Mesenchymal stem cell (in vitro differentiated cells and primary cell): ENCODE measurements around the gene TBC1D17.
"Not testable (repeated sequence)": the region's sequence is repeated elsewhere in the genome, so short reads cannot be mapped to it uniquely, and the experiment has no call there.

Experiments used
- DNase-seq: peaks from one replicate; pipeline ENCODE4 v3.0.0-alpha.2; 2013
- H2AFZ ChIP-seq: one replicate; pipeline ENCODE4 v1.6.1; 2013; ENCODE audit warnings: low read depth, mild to moderate bottlenecking, control low read depth, inconsistent platforms, low read length, moderate library complexity
- H2AK5ac ChIP-seq: 2 replicates; pipeline ENCODE4 v1.6.1; 2013; ENCODE audit warnings: low read length, moderate library complexity, mild to moderate bottlenecking, inconsistent platforms; ENCODE audit not compliant: severe bottlenecking
- H2BK120ac ChIP-seq: one replicate; pipeline ENCODE4 v1.6.1; 2013; ENCODE audit warnings: low read depth, mild to moderate bottlenecking, inconsistent platforms, low read length, moderate library complexity
- H2BK12ac ChIP-seq, 2 experiments: one replicate each; pipeline ENCODE4 v1.6.1; 2013; ENCODE audit warnings: inconsistent platforms in 2 of 2, low read length in 2 of 2, mild to moderate bottlenecking in 2 of 2, moderate library complexity in 2 of 2, control low read depth in 1 of 2
- H2BK15ac ChIP-seq: one replicate; pipeline ENCODE4 v1.6.1; 2013; ENCODE audit warnings: mild to moderate bottlenecking, low read depth, inconsistent platforms; ENCODE audit not compliant: poor library complexity, severe bottlenecking
- H2BK5ac ChIP-seq: 2 replicates; pipeline ENCODE4 v1.6.1; 2013; ENCODE audit warnings: low read depth, mild to moderate bottlenecking, low read length, control low read depth, inconsistent platforms; ENCODE audit not compliant: poor library complexity, severe bottlenecking
- H3K14ac ChIP-seq, 2 experiments: one replicate each; pipeline ENCODE4 v1.6.1; 2013; ENCODE audit warnings: inconsistent platforms in 2 of 2, low read length in 2 of 2, control low read depth in 1 of 2, mild to moderate bottlenecking in 1 of 2, moderate library complexity in 1 of 2
- H3K18ac ChIP-seq, 2 experiments: one replicate each; pipeline ENCODE4 v1.6.1; 2013; ENCODE audit warnings: inconsistent platforms in 2 of 2, low read length in 2 of 2, control low read depth in 1 of 2, low read depth in 1 of 2, mild to moderate bottlenecking in 1 of 2
- H3K23ac ChIP-seq, 2 experiments: one replicate each; pipeline ENCODE4 v1.6.1; 2013; ENCODE audit warnings: inconsistent platforms in 2 of 2, low read length in 2 of 2, mild to moderate bottlenecking in 2 of 2, moderate library complexity in 2 of 2, control low read depth in 1 of 2
- H3K27ac ChIP-seq: 2 replicates; pipeline ENCODE4 v1.5.1; 2013; ENCODE audit warnings: mild to moderate bottlenecking, moderate library complexity, low read length, control low read depth, inconsistent platforms; ENCODE audit not compliant: poor library complexity, severe bottlenecking
- H3K27me3 ChIP-seq, 2 experiments: 2 replicates each; pipeline versions ENCODE4 v1.6.1 to v1.7.0; 2013; ENCODE audit warnings: low read length in 2 of 2, mild to moderate bottlenecking in 2 of 2, moderate library complexity in 2 of 2, control low read depth in 1 of 2, inconsistent platforms in 1 of 2; ENCODE audit not compliant: control insufficient read depth in 1 of 2, insufficient read depth in 1 of 2
- H3K36me3 ChIP-seq, 2 experiments: 2 replicates each; pipeline versions ENCODE4 v1.6.1 to v1.7.0; 2013; ENCODE audit warnings: low read length in 2 of 2, control low read depth in 1 of 2, inconsistent platforms in 1 of 2, low read depth in 1 of 2, mild to moderate bottlenecking in 1 of 2; ENCODE audit not compliant: insufficient read depth in 2 of 2, control insufficient read depth in 1 of 2
- H3K4ac ChIP-seq, 2 experiments: one replicate each; pipeline ENCODE4 v1.6.1; 2013; ENCODE audit warnings: inconsistent platforms in 2 of 2, low read length in 2 of 2, mild to moderate bottlenecking in 2 of 2, moderate library complexity in 2 of 2, control low read depth in 1 of 2, low read depth in 1 of 2
- H3K4me1 ChIP-seq: 2 replicates; pipeline ENCODE4 v1.6.1; 2013; ENCODE audit warnings: low read depth, low read length, control low read depth; ENCODE audit not compliant: control insufficient read depth, insufficient read depth
- H3K4me2 ChIP-seq: 2 replicates; pipeline ENCODE4 v1.6.1; 2013; ENCODE audit warnings: low read length, mild to moderate bottlenecking, inconsistent platforms; ENCODE audit not compliant: poor library complexity, severe bottlenecking
- H3K4me3 ChIP-seq, 2 experiments: 2 replicates each; pipeline versions ENCODE4 v1.5.1 to v1.7.0; 2013; ENCODE audit warnings: low read length in 2 of 2, mild to moderate bottlenecking in 2 of 2, control low read depth in 1 of 2, low read depth in 1 of 2; ENCODE audit not compliant: insufficient read depth in 1 of 2
- H3K79me1 ChIP-seq: replicated peaks from 2 replicates; pipeline ENCODE4 v1.6.1; 2013; ENCODE audit warnings: mild to moderate bottlenecking, control low read depth, low read length, inconsistent platforms; ENCODE audit not compliant: poor library complexity, severe bottlenecking
- H3K9ac ChIP-seq: 2 replicates; pipeline ENCODE4 v1.7.0; 2013; ENCODE audit warnings: mild to moderate bottlenecking, low read length, moderate library complexity
- H3K9me3 ChIP-seq: 2 replicates; pipeline ENCODE4 v1.7.0; 2013; ENCODE audit warnings: mild to moderate bottlenecking, low read length; ENCODE audit not compliant: control insufficient read depth
- H4K8ac ChIP-seq: one replicate; pipeline ENCODE4 v1.6.1; 2013; ENCODE audit warnings: inconsistent platforms, mild to moderate bottlenecking, low read length, moderate library complexity
- H4K91ac ChIP-seq: one replicate; pipeline ENCODE4 v1.6.1; 2013; ENCODE audit warnings: mild to moderate bottlenecking, low read length, inconsistent platforms
- whole genome bisulfite sequencing: methylation state at CpG from one replicate; pipeline ENCODE4 v1.1.7; 2013; ENCODE audit warnings: mixed read lengths; 5-methylcytosine and 5-hydroxymethylcytosine counted together

The TBC1D17 gene

DNA sequence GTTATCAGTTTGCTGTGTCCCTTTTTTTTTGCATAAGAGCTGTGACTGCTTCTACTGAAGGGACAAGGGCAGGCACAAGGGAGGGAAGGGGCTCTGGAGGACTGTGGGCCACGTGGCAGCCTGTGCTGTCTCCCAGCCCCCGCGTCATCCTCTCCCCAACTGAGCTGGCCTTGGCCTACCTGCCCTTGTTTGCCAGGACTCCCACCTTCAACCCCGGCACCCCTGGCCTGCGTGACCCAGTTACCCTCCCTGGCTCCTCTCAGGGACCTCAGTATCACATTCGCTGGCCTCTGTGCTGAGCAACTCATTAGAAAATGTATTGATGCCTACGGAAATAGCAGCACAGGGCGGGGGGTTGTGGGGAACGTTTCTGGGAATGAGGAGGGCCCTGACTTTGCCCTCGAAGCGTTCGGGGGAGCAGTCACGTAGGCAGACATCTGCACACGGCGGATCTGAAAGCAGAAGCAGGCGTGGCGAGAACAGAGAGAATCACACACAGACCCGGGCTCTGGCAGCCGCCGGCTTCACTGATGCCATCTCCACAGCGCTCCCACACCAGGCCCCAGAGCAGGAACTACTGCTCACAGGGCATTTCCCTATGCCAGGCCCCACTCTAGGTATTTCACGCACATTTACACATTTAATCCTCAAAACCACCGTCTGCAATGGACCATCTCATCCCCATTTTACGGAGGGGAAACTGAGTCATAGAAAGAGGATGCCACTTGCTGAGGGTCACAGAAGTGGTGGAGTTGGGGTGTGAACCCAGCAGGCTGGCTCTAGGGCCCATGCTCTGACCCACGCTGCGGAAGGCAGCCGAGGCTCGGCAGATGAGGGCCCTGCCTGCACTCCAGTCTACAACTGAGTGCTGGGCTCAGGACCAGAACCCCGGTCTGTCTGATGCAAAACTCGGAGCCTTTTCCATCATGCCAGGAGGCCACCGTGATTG, 45.8 kb downstream of the TBC1D17 start:
- no peak overlapping the region for H2BK12ac ChIP-seq
- 96% methylated on average over 30 of the region's 31 CpGs for WGBS
- H3K9ac ChIP-seq = peak overlapping the region; percentile 50
- no peak overlapping the region for H4K91ac ChIP-seq
- no peak overlapping the region for H2AK5ac ChIP-seq
- no peak overlapping the region for H4K8ac ChIP-seq
- no peak overlapping the region for H3K4ac ChIP-seq
- no peak overlapping the region for H3K23ac ChIP-seq
- H3K4me2 ChIP-seq = no peak overlapping the region
- H3K27me3 ChIP-seq = no peaks in the 10 kb centered on the region
- H2BK120ac ChIP-seq = no peak overlapping the region
- H2BK15ac ChIP-seq = no peak overlapping the region
- no peak for DNase-seq
- peaks cover 30% of the 10 kb centered on the region for H3K4me1 ChIP-seq
- H3K36me3 ChIP-seq = peaks cover 63 to 64% of the 10 kb centered on the region in 2 experiments
- no peak overlapping the region for H2BK5ac ChIP-seq
- no peak overlapping the region for H3K18ac ChIP-seq
- H2AFZ ChIP-seq = no peak overlapping the region
- peaks cover 15% of the 10 kb centered on the region for H3K79me1 ChIP-seq
- H3K14ac ChIP-seq = no peak overlapping the region
- H3K4me3 ChIP-seq = no peak overlapping the region
- no peaks in the 10 kb centered on the region for H3K9me3 ChIP-seq
- H3K27ac ChIP-seq = no peak overlapping the region

DNA sequence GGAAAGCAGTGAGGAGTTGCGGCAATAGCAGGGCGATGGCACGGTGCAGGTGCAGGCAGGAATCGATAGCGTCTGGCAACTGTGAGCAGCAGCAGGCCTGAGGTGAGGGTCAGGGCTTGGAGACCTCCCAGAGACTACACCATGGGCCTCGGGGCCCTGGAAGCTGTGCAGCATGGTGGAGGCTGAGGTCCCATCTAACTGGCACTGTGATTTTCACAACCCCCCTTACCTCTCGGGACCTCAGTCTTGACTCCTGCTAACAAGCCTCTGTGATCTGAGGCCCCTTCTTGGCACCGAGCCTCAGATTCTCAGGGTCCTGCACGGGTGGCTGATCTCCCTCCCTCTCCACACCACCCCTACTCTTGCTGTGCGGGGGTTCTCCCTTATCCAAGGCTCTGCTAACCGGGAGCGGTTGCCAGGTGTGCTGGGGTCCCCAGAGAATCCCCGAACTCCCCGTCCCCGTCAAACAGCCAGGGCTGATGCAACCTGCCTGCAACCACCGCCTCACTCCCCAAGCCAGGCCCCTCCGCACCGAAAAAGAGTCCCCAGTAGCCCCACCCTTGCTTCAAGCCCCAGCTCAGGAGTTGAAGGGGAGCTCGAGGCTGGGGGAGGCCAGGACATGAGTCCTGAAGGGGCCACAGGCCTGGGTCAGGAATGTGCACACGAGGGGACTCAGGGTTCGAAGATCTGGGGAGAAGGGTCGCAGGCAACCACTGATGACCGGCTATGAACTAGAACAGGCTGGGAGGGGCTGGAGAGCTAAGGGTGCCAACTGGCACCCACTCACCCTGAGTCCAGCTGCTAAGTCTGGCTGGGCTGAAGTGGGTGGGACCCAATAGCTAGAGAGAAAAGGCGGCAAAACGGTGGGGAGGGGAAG, 46.7 kb downstream of the TBC1D17 start:
- Histone ChIP-seq H3K9me3 (no peaks in the 10 kb centered on the region), H3K27ac (no peak overlapping the region), H2BK120ac (no peak overlapping the region), H3K4me2 (no peak overlapping the region), H3K9ac (peak overlapping the region; percentile 8), H2AFZ (no peak overlapping the region), H2BK12ac (no peak overlapping the region), H4K91ac (peak overlapping the region; percentile 11), H3K18ac (no peak overlapping the region), H3K14ac (no peak overlapping the region), H3K4ac (no peak overlapping the region), H3K36me3 (peaks cover 57 to 62% of the 10 kb centered on the region in 2 experiments), H3K4me1 (peaks cover 28% of the 10 kb centered on the region), H4K8ac (no peak overlapping the region), H3K27me3 (no peaks in the 10 kb centered on the region), H2BK15ac (no peak overlapping the region), H2BK5ac (no peak overlapping the region), H3K23ac (no peak overlapping the region), H3K79me1 (peaks cover 13% of the 10 kb centered on the region), H2AK5ac (no peak overlapping the region), H3K4me3 (no peak overlapping the region)
- WGBS = 93% methylated on average over 25 of the region's 25 CpGs
- DNase-seq = no peak

DNA sequence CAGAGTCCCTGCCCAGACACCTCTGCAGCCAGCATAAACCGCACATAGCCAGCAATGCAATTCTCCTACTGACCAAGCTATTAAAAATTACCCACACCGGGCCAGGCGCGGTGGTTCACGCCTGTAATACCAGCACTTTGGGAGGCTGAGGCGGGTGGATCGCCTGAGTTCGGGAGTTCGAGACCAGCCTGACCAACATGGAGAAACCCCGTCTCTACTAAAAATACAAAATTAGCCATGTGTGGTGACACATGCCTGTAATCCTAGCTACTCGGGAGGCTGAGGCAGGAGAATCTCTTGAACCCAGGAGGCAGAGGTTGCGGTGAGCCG, 47.3 kb downstream of the TBC1D17 start:
- H3K27ac ChIP-seq, DNase-seq, H2AK5ac ChIP-seq, H2BK12ac ChIP-seq, H3K4me3 ChIP-seq, H2BK120ac ChIP-seq, H3K4me2 ChIP-seq, H3K4ac ChIP-seq, H3K14ac ChIP-seq, H4K8ac ChIP-seq, H2BK5ac ChIP-seq, H3K9me3 ChIP-seq, H3K18ac ChIP-seq, H2AFZ ChIP-seq, H3K27me3 ChIP-seq, H3K23ac ChIP-seq, H2BK15ac ChIP-seq, H4K91ac ChIP-seq: not testable (repeated sequence)
- H3K36me3 ChIP-seq = peaks cover 53 to 60% of the 10 kb centered on the region in 2 experiments
- H3K9ac ChIP-seq = peak overlapping the region; percentile 8
- H3K4me1 ChIP-seq = peaks cover 28% of the 10 kb centered on the region
- peaks cover 10% of the 10 kb centered on the region for H3K79me1 ChIP-seq
- WGBS = 98% methylated on average over 13 of the region's 13 CpGs

DNA sequence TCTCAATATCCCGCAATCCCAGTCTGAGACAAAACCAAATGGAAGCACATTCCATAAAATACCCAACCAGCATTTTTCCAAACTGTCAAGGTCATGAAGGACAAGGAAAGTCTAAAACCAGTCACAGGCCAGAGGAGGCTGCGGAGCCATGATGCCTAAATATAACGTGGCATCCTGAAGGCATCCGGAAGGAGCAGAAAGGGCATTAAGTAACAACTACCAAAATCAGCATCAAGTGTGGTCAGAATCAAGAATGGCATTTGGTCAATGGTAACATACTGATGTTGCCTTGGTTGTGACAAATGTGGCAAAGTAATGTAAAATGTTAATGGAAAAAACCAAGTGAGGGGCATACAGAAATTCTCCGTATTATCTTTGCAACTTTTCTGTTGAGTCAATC, 48.0 kb downstream of the TBC1D17 start:
- Histone ChIP-seq H3K4me3 (no peak overlapping the region), H2AFZ (no peak overlapping the region), H3K18ac (no peak overlapping the region), H3K27ac (no peak overlapping the region), H3K4me2 (no peak overlapping the region), H2BK12ac (no peak overlapping the region), H2BK15ac (no peak overlapping the region), H3K23ac (no peak overlapping the region), H4K8ac (no peak overlapping the region), H3K4ac (no peak overlapping the region), H4K91ac (no peak overlapping the region), H2AK5ac (no peak overlapping the region), H3K9ac (no peak overlapping the region), H3K79me1 (peaks cover 13% of the 10 kb centered on the region), H3K9me3 (no peaks in the 10 kb centered on the region), H3K36me3 (peaks cover 51 to 58% of the 10 kb centered on the region in 2 experiments), H2BK5ac (no peak overlapping the region), H3K14ac (no peak overlapping the region), H2BK120ac (no peak overlapping the region), H3K4me1 (peaks cover 30% of the 10 kb centered on the region), H3K27me3 (no peaks in the 10 kb centered on the region)
- DNase-seq = no peak
- over 99% methylated on average over 5 of the region's 5 CpGs for WGBS
